Adipocyte (in vitro differentiated cells): ENCODE data around the gene PLCB3.

Experiments used
- DNase-seq: peaks from one replicate; pipeline ENCODE4 v3.0.0-alpha.2; 2015; ENCODE audit warnings: low read depth
- H3K27me3 ChIP-seq: replicated peaks from 2 replicates; pipeline ENCODE4 v1.7.0; 2013; ENCODE audit warnings: mild to moderate bottlenecking, low read length, moderate library complexity; ENCODE audit not compliant: control insufficient read depth, insufficient read depth
- H3K36me3 ChIP-seq: 2 replicates; pipeline ENCODE4 v1.7.0; 2013; ENCODE audit warnings: low read length, mild to moderate bottlenecking, moderate library complexity; ENCODE audit not compliant: control insufficient read depth, insufficient read depth, severe bottlenecking
- H3K4me1 ChIP-seq: 2 replicates; pipeline ENCODE4 v1.7.0; 2013; ENCODE audit warnings: mild to moderate bottlenecking, low read length, moderate library complexity; ENCODE audit not compliant: control insufficient read depth, insufficient read depth
- H3K4me3 ChIP-seq: 2 replicates; pipeline ENCODE4 v1.7.0; 2013; ENCODE audit warnings: mild to moderate bottlenecking, low read length, moderate library complexity
- H3K9ac ChIP-seq: 2 replicates; pipeline ENCODE4 v1.7.0; 2013; ENCODE audit warnings: mild to moderate bottlenecking, low read length, moderate library complexity
- H3K9me3 ChIP-seq: 2 replicates; pipeline ENCODE4 v1.7.0; 2013; ENCODE audit warnings: mild to moderate bottlenecking, low read length, moderate library complexity; ENCODE audit not compliant: control insufficient read depth

The PLCB3 gene

GRCh38 chr11:64251016-64251752 is at the start of gene PLCB3:
TSS of gene PLCB3 (plus strand) at chr11:64251530. CDS start at chr11:64251650, 120 bp downstream.
- H3K4me1 ChIP-seq: peaks cover 29% of the 10 kb centered on the region
- H3K4me3 ChIP-seq: peak within 1 kb of the TSS; percentile 93
- peak; percentile 84 for DNase-seq
- no peaks in the 10 kb centered on the region for H3K27me3 ChIP-seq
- peaks cover 12% of the 10 kb centered on the region for H3K36me3 ChIP-seq
- H3K9ac ChIP-seq: peak within 1 kb of the TSS; percentile 92
- no peaks in the 10 kb centered on the region for H3K9me3 ChIP-seq

GRCh38 chr11:64201543-64201942 is 49.8 kb upstream of the PLCB3 start:
- Histone ChIP-seq H3K27me3 (no peaks in the 10 kb centered on the region), H3K36me3 (peaks cover 81% of the 10 kb centered on the region), H3K4me3 (no peak overlapping the region), H3K9me3 (no peaks in the 10 kb centered on the region), H3K4me1 (no peaks in the 10 kb centered on the region), H3K9ac (no peak overlapping the region)
- DNase-seq: no peak

GRCh38 chr11:64202992-64203391 is 48.3 kb upstream of the PLCB3 start:
- Histone ChIP-seq H3K27me3 (no peaks in the 10 kb centered on the region), H3K36me3 (peaks cover 66% of the 10 kb centered on the region), H3K9ac (no peak overlapping the region)

GRCh38 chr11:64203421-64204079 is 47.8 kb upstream of the PLCB3 start:
- DNase-seq: no peak
- no peaks in the 10 kb centered on the region for H3K27me3 ChIP-seq
- H3K4me1 ChIP-seq: peaks cover 9% of the 10 kb centered on the region
- H3K4me3 ChIP-seq: no peak overlapping the region
- no peaks in the 10 kb centered on the region for H3K9me3 ChIP-seq
- peaks cover 61% of the 10 kb centered on the region for H3K36me3 ChIP-seq
- H3K9ac ChIP-seq: no peak overlapping the region

More at GRCh38 chr11:64202992-64203391, 48.3 kb upstream of the PLCB3 start:
- H3K4me1 ChIP-seq: peaks cover 9% of the 10 kb centered on the region
- no peaks in the 10 kb centered on the region for H3K9me3 ChIP-seq
- DNase-seq: no peak
- no peak overlapping the region for H3K4me3 ChIP-seq

- Histone ChIP-seq H3K9ac (peak overlapping the region; percentile 22), H3K27me3 (no peaks in the 10 kb centered on the region), H3K4me1 (peaks cover 9% of the 10 kb centered on the region), H3K36me3 (peaks cover 56% of the 10 kb centered on the region), H3K4me3 (no peak overlapping the region), H3K9me3 (no peaks in the 10 kb centered on the region)
- DNase-seq: no peak
Measured at GRCh38 chr11:64204080-64204440, 47.3 kb upstream of the PLCB3 start.

- Histone ChIP-seq H3K4me1 (peaks cover 9% of the 10 kb centered on the region), H3K36me3 (peaks cover 55% of the 10 kb centered on the region), H3K4me3 (no peak overlapping the region), H3K9ac (peak overlapping the region; percentile 22), H3K9me3 (no peaks in the 10 kb centered on the region), H3K27me3 (no peaks in the 10 kb centered on the region)
- peak; percentile 97 for DNase-seq
Measured at GRCh38 chr11:64204464-64204989, 46.8 kb upstream of the PLCB3 start.

- no peak for DNase-seq
- no peaks in the 10 kb centered on the region for H3K27me3 ChIP-seq
- H3K4me3 ChIP-seq: peak within 1 kb of the TSS; percentile 61
- peaks cover 34% of the 10 kb centered on the region for H3K36me3 ChIP-seq
- peaks cover 9% of the 10 kb centered on the region for H3K4me1 ChIP-seq
- no peaks in the 10 kb centered on the region for H3K9me3 ChIP-seq
- peak within 1 kb of the TSS; percentile 74 for H3K9ac ChIP-seq
Measured at GRCh38 chr11:64206457-64207255, 44.7 kb upstream of the PLCB3 start, which contains the start of gene FERMT3. TSS of gene FERMT3 (plus strand) at chr11:64206721. CDS start at chr11:64207365, 644 bp downstream.

- H3K9ac ChIP-seq: peak overlapping the region; percentile 74
- peaks cover 9% of the 10 kb centered on the region for H3K4me1 ChIP-seq
- H3K4me3 ChIP-seq: peak overlapping the region; percentile 61
- no peak for DNase-seq
- no peaks in the 10 kb centered on the region for H3K27me3 ChIP-seq
- H3K9me3 ChIP-seq: no peaks in the 10 kb centered on the region
- H3K36me3 ChIP-seq: peaks cover 26% of the 10 kb centered on the region
Measured at GRCh38 chr11:64207256-64208085, 43.9 kb upstream of the PLCB3 start.

- no peaks in the 10 kb centered on the region for H3K27me3 ChIP-seq
- peak overlapping the region; percentile 74 for H3K9ac ChIP-seq
- peaks cover 19% of the 10 kb centered on the region for H3K36me3 ChIP-seq
- peaks cover 9% of the 10 kb centered on the region for H3K4me1 ChIP-seq
- no peaks in the 10 kb centered on the region for H3K9me3 ChIP-seq
- H3K4me3 ChIP-seq: peak overlapping the region; percentile 61
- DNase-seq: no peak
Measured at GRCh38 chr11:64208086-64208795, 43.1 kb upstream of the PLCB3 start.
